Cardiac septum (tissue), 1 donor: ENCODE data around the gene CROCC2. TPM values are rescaled to one million over a fixed set of nuclear protein-coding genes. Genes with fewer than 3 reads are reported as not detected.

Experiments
- DNase-seq: peaks from one replicate; pipeline ENCODE4 v3.0.0-alpha.2; 2020; ENCODE audit warnings: low spot score
- intact Hi-C: fragments of 100-400 bp; cut with DNase I; formaldehyde crosslinking; loops from one replicate; pipeline ENCODE4 v1.14.0; 2022
- total RNA-seq: library from RNA; stranded (reverse); fragmentation: NEBNext Ultra II Directional; extraction: Animal tissue kit (Norgen Biotek cat#: 25700); gene quantifications from one replicate; pipeline ENCODE4 v1.2.1, GENCODE V29; 2021
- donor health status: DM: no; HTN: no; CAD: no.

The CROCC2 gene
- total RNA-seq, 1 donor from 2014 or later: not detected

DNA sequence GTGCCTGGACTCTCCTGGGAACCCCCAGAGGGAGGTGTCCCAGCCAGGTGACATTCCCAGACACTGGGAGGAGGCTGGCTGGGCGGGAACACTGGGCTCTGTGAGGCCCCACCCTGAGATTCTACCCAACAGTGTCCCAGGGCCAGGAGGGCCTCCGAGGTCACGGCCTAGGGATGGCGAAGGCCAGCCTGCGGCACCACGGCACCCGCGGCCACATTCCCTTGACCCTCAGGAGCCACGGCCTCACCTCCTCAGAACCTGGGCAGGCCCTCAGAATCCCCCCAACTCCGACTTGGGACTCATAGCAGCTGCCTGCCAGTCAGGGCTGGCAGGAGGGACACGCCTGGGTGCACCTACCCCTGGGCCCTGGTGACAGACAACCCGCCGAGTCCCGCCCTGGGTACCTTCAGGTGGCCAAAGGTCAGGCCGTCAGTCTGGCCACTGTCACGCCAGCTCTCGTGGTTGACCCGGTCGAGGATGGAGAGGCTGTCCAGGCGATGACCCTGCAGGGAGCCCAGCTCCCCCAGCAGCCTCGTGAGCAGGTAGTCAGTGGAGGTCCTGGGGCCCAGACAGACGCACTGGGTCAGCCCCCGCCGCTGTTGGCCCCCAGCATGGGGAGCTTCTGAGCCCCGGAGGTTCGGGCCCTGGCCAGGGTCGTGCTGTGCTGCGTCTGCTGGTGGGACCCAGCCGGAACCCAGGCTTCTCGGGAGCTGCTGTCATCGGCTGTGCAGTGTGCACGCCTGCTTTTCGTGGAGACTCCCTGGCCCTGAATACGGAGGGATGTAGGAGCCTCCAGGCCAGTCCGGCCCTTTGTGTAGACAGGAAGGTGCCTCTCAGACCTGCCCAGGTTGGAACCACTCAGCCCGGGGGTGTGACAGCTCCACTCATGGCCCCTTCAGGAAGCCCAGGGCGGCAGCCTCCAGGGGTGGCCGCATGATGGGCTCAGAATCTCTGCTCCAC lies 16.3 kb upstream of the CROCC2 start:
- no peak for DNase-seq
- intact Hi-C loops: no loop called here

DNA sequence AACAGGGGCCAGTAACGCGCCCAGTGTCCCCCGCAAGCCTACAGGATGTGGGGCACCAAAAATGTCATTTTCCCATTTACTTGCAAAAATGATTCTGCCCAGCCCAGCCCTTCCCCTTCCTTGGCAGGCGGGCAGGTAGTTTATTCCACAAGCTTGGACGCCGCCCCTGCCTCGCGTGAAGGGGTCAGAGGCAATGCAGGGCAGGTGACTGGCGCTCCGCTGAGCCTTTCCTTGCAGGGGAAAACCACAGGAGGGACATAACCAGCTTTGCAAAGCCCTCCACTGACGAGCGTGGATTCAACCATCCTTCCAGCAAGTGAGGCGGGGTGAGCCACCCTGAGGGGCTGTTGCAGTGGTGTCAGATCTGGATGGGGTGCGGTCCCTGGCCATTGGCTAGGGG lies 15.4 kb upstream of the CROCC2 start:
- DNase-seq: no peak
- intact Hi-C loops: no loop called here

GRCh38 chr2:240891492-240892340 lies 14.4 kb upstream of the CROCC2 start:
- no peak for DNase-seq
- intact Hi-C loops: no loop called here

DNA sequence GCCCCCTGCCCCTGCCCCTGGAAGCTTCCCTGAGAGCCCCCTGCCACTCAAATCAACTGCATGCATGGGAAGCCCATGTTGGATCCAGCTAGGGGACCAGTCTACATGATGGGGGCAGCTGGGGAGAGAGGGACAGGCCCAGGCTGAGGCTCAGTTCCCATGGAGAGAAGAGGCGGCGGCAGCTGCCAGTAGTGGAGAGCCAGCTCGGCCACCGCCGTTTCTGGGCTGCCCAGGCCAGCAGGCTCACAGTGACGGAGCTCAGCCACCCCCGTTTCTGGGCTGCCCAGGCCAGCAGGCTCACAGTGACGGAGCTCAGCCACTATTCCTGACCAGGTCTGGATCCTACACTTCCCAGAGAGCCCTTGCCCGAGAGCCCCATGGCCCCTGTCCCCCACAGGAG lies 13.8 kb upstream of the CROCC2 start:
- no peak for DNase-seq
- intact Hi-C loops: no loop called here

DNA sequence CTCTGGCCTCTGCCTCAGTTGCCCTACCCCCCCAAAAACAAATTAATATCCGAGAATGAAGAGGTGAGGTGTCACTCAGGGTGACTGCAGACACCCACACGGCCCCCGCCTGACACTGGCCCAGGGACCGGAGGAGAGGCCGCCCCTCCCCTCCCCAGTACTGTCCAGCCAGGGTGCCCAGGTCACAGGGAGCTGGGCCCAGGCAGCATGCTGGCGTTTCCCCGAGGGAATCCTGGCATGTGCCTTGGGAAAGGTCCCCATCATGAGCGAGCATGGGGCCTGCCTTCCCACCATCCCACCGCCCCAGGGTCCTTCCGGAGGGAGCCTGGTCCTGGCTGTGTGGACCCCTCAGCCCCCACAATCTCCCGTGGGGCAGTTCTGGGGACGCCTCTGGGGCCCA lies 13.2 kb upstream of the CROCC2 start:
- no peak for DNase-seq
- intact Hi-C loops: no loop called here

- DNase-seq: no peak
- intact Hi-C loops: no loop called here
These were observed 12.7 kb upstream of the CROCC2 start for GRCh38 chr2:240893363-240893844.

DNA sequence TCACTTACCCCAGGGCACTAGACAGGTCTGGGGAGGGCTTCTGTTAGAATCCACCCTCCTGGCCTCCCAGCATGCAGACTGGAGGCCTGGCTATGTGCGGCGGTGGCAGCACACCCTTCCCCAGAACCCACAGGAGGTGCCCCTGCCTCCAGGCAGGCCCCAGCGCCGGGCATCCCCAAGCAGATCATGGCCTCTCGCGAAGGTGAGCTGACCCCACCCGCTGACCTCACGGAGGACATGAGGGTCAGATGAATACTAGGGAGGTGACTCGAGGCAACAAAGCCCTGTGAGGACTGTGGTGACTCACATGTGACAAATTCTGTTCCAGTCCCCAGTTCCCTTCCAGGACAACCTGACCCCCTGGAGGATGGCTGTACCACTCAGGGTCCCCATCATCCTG lies 12.1 kb upstream of the CROCC2 start:
- DNase-seq: no peak
- intact Hi-C loops: no loop called here

DNA sequence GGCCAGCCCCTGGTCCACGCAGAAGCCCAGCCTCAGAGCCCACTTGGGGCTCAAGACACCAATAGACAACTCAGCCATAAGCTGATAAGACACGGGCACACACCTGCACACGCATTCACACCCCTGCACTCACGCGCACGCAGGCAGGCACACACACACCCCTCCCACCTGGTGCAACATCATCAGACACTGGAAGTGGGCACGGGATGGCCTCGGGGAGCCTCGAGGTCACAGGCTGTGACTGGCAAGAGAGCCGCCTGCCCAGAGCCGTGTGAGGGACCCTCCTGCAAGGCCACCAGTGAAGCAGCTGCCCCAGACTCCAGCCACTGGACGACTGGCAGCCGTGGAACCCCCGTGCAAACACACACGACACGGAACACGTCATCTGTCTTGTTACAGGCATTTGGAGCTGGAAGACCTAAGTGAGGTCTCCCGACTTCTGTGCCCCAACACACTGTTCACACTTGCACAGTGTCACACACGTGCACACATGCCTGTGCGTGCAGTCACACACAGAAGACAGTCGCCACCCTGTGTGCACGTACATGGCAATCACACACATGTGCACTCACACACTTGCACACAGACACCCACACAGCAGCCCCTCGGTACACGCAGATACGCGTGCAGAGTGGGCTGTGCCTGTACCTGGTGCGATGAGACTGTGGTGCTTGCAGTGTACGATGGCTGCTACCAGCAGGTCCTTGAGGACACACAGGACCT lies 11.1 kb upstream of the CROCC2 start:
- no peak for DNase-seq
- intact Hi-C loops: no loop called here

- no peak for DNase-seq
- intact Hi-C loops: no loop called here
These were observed 10.3 kb upstream of the CROCC2 start, which contains the start of gene MAB21L4 for GRCh38 chr2:240895656-240896388. MAB21L4 (minus strand) TSS chr2:240896156; CDS start chr2:240895997, 159 bp downstream.

GRCh38 chr2:240896394-240896793 lies 9.7 kb upstream of the CROCC2 start:
- intact Hi-C loops: no loop called here
- no peak for DNase-seq

GRCh38 chr2:240896871-240897692 lies 9.1 kb upstream of the CROCC2 start:
- intact Hi-C loops: no loop called here

GRCh38 chr2:240898108-240898730 lies 7.9 kb upstream of the CROCC2 start:
- no peak for DNase-seq
- intact Hi-C loops: no loop called here

More at GRCh38 chr2:240896871-240897692, 9.1 kb upstream of the CROCC2 start:
- DNase-seq: no peak

DNA sequence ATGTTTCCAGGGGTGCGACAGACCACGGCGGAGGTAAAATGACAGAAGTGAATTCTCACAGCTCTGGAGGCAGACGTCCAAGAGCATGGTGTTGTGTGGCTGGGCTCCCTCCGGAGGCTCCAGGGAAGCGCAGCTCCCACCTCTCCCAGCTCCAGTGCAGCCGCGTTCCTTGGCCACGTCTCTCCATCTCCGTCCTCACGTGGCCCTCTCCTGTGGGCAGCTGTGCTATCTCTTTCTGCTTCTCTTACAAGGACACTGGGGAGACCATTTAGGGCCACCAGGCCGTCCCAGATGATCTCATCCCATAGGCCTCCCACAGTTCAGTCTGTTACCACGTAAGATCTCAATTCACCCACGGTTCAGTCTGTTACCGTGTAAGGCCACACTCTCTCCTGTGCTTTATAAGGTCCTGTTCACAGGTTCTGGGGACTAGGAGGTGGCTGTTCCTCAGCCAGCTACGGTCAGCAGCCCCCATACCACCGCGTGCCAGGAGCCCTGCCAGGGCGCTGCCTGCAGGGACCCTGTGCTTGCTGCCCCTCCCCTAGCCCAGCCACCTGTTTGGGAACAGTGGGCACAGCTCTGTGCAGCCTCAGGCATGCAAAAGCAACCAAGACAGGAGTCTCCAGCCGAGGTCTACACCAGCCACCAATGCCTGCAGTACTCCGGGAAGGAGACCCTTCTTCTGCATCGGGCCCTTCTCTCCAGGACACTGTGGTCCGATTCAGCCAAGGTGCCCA lies 7.2 kb upstream of the CROCC2 start:
- intact Hi-C loops: no loop called here
- DNase-seq: no peak

DNA sequence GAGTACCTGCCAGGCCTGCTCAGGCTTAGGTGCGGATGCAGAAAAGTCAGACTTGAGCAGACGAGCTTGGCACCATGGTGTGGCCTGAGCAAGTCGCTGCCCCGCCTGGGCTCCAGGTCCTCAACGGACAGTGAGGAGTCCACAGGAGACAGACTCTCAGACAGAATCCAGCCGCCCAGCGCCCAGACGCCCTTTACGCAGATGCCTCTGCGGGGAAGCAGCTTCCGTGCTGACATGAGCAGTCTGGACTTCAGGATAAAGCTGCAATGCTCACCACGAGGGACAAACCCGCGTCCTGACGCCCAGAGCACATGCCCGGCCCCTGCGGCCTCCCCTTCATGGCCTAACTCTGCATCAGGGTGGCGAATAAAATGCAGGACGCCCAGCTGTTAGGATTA lies 6.7 kb upstream of the CROCC2 start:
- no peak for DNase-seq
- intact Hi-C loops: no loop called here

- DNase-seq: no peak
- intact Hi-C loops: no loop called here
These were observed 5.8 kb upstream of the CROCC2 start for GRCh38 chr2:240900141-240900860.

DNA sequence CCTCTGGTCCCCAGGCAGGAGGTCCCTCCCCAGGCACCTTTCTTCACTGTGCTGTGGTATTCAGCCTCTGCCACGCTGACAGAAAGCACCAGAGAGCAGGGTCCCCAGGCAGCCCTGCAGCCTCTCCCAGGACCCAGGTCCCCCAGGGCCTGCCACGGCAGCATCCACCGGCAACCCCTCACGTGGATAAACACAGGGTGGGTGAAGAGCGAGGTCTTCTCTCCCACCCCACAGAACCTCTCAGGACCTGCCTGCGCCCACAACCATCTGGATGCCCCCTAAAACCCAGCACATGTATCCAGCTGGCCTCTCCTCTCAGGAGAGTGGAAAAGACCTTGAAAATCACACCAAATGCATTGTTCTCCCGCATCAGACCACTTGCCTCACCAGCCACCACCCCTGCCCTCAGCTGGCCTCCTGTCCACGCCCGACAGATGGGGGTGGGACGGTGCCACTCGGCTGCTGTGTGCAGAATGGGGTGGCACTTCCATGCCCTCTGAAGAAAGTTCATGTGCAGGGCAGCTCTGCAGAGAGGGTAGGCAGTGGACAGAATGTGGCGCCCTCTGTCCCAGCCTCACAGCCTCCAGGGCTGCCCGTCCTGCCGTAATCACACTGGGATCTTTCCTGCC lies 4.0 kb upstream of the CROCC2 start:
- DNase-seq: no peak
- intact Hi-C loops: no loop called here
